Effector CD8-positive, alpha-beta T cell (primary cell): ENCODE data around the gene GPR143.
"Not testable (repeated sequence)": the region's sequence is repeated elsewhere in the genome, so short reads cannot be mapped to it uniquely, and the experiment has no call there.

Experiments
- DNase-seq: peaks from one replicate; lab custom pipeline; 2025; lab: John Stamatoyannopoulos, UW

Gene GPR143

GRCh38 chrX:9768321-9768839 lies 2.7 kb upstream of the GPR143 start:
- not testable (repeated sequence) for DNase-seq

- DNase-seq, result no peak
These were observed 1.7 kb upstream of the GPR143 start for GRCh38 chrX:9767375-9767774.

GRCh38 chrX:9765072-9765736 lies 443 bp downstream of the GPR143 start:
- DNase-seq, result no peak

- no peak for DNase-seq
These were observed 6.3 kb downstream of the GPR143 start for GRCh38 chrX:9759337-9759736.

- no peak for DNase-seq
These were observed 7.5 kb downstream of the GPR143 start for GRCh38 chrX:9758021-9758638.

GRCh38 chrX:9757366-9757765 lies 8.3 kb downstream of the GPR143 start:
- no peak for DNase-seq

GRCh38 chrX:9749146-9749692 lies 16.4 kb downstream of the GPR143 start:
- DNase-seq, result no peak

- DNase-seq, result no peak
These were observed 18.0 kb downstream of the GPR143 start for GRCh38 chrX:9747644-9748043.

GRCh38 chrX:9746148-9746888 lies 19.3 kb downstream of the GPR143 start:
- DNase-seq, result no peak

GRCh38 chrX:9745417-9746115 lies 20.1 kb downstream of the GPR143 start:
- no peak for DNase-seq

- no peak for DNase-seq
These were observed 26.5 kb downstream of the GPR143 start for GRCh38 chrX:9739130-9739529.

GRCh38 chrX:9738151-9738550 lies 27.5 kb downstream of the GPR143 start:
- DNase-seq, result no peak

GRCh38 chrX:9737363-9737762 lies 28.3 kb downstream of the GPR143 start:
- DNase-seq, result no peak

GRCh38 chrX:9730752-9731151 lies 34.9 kb downstream of the GPR143 start:
- DNase-seq, result no peak

GRCh38 chrX:9730078-9730477 lies 35.6 kb downstream of the GPR143 start:
- DNase-seq, result no peak

- no peak for DNase-seq
These were observed 36.3 kb downstream of the GPR143 start for GRCh38 chrX:9729171-9729885.

- no peak for DNase-seq
These were observed 37.4 kb downstream of the GPR143 start for GRCh38 chrX:9728261-9728660.

- no peak for DNase-seq
These were observed 40.9 kb downstream of the GPR143 start for GRCh38 chrX:9724711-9725110.

- no peak for DNase-seq
These were observed 48.3 kb downstream of the GPR143 start for GRCh38 chrX:9717376-9717775.

- DNase-seq, result no peak
These were observed 55.3 kb downstream of the GPR143 start for GRCh38 chrX:9710332-9710731.

- DNase-seq, result peak; percentile 56
These were observed 56.6 kb downstream of the GPR143 start for GRCh38 chrX:9708923-9709553.
